ENCODE data around the gene TBCD.

Gene TBCD

DNA sequence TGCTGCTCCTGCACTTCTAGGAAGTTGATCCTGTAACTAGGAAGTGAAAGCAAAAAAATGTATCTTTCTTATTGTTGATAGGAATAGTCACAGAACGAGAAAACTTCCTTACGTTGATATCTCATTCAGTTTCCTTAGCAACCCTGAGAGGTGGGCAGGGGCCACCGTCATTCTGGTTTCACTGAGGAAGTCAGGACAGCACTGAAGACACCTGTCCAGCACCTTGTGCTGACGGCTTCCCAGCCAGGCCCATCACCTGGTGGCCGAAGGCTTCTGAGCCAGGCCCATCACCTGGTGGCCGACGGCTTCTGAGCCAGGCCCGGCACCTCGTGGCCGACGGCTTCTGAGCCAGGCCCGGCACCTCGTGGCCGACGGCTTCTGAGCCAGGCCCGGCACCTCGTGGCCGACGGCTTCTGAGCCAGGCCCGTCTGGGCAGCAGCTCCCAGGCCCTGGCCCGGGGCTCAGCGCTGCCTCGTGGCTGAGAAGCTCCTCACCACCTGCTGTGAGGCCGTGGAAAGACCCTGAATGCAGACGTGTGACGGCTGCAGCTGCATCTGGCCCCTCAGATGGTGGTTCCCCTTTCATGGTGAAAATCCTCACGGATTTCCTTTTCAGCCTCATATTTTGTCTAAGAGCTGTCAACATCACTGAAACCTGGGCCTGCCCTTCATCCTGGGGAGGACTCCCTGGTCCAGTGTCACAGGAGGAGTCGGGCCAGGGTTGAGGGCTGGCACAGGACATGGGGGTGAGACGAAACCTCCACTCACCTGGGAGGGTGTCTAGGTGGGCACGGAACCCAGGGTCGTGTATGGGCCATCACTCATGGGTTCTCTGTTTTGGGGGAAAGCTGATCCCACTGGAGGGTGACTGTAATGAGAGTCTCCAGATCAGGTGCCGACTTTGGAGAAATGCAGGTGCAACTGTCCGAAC, 121.0 kb downstream of the TBCD start:
- DNase-seq: no peak

DNA sequence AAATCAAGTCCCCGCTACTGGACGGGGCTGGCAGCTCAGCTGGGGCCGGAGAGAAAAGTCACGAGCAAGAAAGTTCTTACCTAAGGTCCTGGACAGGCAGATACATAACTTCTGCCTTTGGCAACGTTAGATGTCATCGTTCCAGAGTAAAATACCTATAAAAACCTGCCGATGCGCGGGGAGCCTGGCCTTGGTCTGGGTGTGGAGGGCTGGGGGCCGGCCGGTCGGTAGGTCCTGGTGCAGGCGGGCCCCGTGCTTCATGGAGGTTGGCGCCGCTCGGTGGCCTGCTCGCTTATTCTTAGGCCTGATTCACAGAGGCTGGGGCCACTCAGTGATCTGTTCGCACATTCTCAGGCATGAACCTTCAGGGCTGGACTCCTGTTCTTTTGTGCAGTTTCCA, 121.7 kb downstream of the TBCD start:
- no peak for DNase-seq

DNA sequence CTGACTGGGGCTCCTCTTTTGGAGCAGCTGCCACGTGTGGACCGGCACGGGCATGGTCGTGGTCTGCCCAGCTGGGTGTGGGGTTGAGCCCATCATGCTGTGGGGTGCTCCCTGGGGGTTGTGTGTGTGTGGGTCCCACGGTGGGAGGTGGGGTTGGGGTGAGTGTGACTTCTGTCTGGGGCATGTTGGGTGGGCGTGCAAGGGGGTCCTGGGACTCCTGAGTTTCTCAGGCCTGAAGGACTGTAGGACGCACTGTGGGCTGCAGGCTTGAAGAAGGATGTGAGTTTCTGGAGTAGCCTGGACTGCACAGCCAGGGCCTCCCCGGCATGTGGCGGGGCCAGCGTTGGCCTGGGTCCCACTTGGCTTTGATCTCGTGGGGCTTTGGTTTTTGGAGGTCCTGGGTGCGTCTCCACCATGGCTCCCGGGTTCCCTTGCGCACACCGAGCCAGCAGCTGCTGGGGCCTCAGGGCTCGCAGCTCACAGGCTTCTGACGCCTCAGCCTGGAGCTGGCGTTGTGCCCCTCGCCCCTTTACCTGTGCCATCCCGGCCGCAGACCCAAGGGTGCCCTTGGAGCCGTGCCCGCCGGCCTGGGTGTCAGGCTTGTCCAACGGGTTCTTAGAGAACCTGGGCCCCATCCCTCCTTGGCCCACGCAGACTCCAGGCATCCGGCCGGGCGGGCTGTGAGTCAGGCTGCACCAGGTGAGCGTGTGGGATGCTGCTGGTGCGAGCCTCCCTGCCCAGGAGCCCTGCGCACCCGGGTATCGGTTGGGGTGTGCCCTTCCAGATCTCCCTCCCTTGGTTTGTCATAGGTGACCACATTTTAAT, 122.4 kb downstream of the TBCD start:
- no peak for DNase-seq

DNA sequence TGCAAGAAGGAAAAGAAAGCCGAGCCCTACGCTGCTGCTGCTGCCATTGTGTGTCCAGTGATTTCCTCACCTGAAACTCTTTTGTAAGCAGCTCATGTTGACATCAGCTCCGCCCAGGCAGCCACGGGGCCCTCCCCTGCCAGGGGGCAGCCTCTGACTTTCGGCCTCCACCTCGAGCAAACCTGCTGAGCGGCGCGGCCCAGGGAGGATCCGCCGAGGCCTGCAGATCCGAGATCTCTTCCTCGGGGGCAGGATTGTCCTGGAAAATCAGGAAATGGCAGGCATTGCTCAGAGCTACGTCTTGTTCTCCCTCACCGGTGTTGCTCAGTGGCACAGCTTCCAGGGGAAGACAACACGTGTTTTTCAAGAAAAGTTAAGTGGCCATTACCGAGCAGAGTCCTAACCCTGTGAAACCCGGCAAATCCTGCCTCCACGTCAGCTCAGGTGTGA, 123.6 kb downstream of the TBCD start:
- DNase-seq: no peak

DNA sequence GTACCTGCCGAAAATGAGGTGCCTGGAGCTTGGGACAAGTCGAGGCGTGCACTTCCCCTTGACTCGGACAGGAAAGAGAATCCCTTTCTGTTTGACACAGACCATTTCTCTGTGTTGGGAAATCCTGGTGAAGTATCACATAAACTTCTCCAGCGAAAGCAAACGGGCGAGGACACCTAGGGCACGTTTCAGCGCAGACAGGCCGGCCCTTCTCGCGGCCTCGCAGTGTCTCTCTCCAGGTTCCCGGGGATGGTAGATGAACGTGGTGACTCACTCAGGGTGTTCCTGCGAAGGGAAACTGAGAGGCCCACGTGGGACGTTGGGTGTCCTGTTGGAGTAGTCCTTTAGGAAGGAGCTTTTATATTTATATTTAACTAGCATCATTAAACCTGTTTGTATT, 124.3 kb downstream of the TBCD start:
- no peak for DNase-seq

DNA sequence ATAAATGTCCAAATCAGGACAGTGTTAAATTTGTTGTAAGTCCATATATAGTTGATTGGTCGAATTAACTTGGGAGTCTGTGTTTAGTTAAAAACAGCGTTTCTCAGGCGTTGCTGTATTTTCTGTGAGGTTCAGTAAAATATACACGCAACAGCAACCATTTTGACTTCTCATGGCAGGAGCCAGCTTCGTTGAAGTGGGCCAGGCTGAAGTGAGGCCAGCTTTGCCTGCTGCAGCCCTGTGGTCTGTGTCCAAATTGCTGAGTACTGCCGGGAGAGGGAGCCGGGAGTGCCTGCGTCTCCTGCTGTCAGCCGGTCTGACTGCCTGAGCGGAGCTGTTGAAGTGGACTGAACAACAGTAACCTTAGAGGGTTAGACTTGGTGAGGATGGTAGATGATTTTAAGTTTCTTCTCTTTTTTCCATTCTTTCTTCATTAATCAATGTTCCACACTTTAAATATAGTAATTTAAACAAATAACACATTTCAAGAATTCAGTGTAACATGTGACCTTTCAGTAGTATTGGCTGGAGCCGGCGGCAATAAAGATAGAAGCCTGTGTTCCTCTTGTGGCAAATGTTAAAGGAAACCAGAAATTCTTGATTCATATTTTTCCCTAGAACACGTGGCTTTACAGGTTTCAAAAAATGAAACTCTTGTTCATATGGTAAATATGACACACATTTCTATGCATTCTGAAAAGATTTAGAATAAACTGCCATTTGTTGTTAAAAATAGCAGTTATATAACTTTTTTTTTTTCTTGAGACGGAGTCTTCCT, 124.9 kb downstream of the TBCD start:
- no peak for DNase-seq

DNA sequence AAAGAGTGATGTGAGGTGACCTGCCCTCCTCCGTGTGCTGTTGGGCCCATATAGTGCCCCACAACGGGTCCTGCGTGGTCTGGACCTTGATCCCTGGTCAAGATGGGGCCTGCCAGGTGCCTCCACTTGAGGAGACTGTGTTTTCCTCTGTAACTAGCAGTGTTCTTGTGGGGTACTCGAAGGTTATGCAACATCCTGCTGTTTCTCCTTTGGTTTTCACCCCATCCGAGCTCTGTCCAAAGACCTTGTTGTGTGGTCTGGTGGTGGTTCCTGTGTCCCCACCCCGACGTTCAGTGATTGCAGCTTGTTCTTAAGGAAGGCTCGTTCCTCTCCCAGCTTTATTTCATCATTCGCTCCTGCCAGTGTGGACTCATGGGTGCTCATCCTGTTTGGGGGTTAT, 126.7 kb downstream of the TBCD start:
- no peak for DNase-seq

DNA sequence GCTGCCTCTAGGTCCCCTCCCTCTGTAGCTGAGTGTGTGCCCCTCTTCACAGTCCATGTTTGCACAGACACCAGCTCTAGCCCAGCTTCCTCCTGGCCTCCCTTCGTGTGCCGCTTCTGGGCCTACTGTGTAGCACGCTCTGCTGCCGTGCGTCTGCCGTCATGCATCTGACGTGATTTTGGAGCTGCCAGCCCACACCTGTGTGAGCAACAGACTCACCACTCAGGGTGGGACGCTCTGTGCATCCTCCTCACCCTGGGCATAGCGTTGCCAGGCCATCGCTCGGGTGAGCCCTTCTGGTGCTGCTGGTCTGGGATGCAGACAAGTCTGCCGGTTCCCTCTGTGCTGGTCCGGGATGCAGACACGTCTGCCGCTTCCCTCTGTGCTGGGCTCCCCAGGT, 127.4 kb downstream of the TBCD start:
- no peak for DNase-seq

DNA sequence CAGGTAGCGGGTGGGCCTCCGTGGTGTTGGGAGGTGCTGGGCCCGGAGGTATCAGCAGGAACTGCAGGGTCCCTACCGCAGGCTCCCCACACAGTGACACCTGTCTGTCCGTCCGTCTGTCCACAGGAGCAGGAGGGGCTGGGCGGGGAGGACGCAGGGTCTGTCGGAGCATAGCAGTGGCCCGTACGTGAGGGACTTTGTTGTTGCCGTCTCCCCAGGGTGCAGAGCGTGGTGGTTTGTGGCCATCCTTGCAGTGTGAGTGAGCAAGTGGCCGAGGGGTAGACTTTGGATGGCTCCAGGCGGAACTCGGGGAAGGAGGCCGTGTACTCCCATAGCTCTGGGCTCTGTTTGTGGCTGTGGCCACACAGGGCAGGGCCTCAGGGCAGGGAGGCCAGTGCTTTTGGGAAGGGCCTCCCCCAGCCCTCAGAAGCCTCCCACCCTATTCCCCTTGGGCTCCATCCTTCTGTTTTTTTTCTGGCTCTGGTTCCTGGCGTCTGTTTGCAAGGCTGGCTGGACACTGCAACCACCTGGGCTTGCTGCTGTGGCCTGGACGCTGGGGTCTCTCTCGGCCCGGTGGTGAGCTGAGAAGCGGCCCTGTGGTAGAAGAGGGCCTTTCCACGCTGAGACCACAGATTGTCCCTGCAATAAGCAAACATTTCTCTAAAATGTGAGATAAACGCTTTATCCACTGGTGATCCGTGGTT, 128.9 kb downstream of the TBCD start:
- DNase-seq: no peak

DNA sequence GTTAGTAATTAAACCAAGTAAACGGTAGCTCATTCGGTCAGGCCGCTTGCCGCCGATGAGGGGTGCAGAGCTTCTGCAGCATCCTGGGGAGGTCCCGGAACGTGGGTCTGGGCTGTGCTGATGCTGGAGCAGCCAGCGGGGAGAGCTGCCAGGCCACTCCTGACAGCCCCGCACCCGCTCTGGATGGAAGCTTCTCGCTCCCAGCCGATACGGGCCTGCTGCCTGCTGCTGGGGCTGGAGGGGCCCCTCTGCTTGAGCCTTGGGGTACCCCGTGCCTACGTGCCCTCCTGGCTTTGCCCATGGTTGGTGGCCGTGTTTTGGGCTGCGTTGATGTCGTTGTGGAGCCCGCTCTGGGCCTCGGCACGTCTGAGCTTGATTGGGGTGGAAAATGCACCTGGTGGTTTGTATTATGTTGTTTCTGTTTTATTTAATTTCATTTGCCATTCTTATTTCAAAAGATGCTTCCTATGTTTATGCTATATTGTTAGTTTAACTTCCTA, 129.5 kb downstream of the TBCD start:
- DNase-seq: no peak

DNA sequence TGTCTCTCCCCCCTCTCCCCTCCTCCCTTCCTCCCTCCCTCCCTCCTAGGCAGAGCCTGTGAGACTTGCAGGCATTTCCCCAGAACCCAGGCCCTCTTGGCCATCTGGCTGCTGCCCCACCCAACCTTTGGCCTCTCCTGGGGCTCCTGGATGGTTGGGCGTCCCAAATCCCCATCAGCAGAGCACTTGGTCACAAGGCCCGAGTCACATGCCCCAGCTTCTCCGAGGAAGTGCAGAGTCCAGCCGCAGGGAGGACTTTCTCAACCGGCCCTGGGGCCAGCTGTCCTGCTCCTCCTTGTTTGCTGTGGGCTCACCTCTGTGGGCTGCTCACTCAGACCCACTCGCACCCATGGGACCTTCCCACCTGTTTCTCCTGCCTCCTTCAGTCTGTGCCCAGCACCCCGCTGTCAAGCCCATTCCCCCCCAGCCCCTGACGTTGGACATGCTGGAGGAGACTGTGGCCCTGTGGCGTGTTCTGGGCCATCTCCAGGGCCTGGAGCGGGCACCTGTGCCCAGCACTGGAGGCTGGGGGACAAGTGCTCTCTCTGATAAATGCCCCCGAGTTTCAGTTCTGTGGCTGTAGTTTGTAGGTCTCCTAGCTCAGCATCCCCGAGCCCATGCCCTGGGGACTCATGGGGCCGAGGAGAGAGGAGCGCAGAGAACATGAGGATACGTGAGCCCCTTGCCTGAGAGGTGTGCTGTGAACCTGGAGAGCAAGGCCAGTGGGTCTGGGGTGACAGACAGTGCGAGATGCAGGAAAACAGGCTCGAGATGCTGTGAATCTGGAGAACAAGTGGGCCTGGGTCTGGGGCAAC, 130.2 kb downstream of the TBCD start:
- DNase-seq: no peak

DNA sequence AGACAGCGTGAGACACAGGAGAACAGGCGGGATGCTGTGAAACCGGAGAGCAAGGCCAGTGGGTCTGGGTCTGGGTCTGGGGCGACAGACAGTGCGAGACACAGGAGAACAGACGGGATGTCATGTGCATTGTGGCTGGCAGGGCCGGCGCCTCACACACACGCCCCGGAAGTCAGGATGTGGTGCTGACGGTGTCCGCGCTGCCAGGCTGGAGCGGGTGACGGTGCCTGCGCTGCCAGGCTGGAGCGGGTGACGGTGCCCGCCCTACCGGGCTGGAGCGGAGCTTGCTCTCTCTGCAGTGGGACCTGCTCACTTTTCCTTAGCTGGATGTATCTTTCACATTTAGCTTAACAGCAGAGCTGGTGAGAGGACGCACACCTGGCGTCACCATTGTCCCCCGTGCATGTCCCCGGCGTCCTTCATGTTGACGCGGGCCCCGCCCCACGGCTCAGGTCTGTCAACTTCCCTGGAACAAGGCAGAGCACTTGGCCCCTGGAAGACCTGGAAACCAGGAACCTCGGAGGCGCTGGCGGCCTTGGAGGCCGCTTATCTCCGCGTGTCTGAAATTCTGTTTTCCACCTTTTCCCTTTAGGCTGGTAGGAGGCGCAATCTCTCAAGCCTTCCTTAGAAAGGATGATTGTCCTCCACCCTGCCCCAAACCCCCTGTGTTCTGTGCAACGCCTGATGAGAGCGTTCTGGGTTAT, 131.0 kb downstream of the TBCD start:
- peak; percentile 85 for DNase-seq

DNA sequence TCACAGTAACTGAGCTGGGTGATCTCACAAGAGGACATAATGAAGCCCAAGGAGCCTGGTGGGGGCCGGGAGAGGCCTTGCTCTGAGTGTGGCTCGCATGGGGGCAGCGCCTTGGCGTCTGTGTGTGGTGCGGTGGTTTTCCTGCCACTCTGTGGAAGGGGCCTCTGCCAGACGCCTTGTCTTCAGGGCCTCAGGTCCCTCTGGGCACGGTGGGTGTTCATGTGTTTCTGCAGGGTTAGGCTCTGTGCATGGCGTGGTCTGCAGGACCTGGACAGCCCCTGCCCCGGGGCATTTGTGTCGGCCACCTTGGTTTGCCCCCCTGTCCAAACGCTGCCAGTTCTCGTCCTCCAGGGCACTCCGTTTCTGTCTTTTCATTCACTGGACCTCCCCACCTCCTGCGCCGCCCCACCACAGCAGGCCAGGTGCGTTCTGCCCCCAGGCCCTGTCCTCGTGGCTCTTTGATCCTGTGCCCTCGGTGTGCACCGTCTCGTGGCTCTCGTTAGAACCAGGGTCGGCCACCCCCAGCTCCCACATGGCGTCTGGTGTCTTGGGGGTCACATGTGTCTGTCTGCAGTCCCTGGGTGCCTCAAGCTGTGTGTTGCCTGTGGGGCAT, 131.7 kb downstream of the TBCD start:
- no peak for DNase-seq

DNA sequence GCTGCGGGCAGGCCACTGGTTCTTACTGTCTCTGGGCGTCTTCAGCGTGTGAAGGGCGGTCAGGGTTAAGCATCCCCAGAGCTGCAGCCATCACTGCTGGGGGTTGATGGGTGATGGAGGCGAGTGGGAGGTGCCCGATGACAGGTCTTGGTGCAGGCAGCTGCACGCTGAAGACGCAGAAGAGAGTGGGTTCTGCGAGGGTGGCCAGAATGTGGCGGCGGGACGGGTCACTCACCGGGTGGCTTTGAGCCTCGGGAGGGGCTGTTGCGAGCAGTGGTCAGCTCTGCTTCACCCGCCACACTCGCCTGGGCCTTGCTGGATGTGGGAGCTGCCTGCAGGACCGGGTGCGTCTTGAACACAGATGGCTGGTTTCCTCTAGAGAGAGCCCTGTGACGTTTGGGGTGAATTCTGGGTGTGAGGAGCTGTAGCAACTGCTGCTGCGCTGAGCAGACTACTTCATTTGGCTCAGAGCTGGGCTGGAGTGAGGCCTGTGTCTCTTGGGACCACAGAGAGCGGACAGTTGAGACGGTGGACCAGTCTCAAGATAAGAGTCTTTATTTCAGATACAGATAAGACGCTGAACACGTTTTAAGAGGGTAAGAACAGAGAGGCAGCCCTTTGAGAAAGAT, 132.6 kb downstream of the TBCD start:
- DNase-seq: no peak

DNA sequence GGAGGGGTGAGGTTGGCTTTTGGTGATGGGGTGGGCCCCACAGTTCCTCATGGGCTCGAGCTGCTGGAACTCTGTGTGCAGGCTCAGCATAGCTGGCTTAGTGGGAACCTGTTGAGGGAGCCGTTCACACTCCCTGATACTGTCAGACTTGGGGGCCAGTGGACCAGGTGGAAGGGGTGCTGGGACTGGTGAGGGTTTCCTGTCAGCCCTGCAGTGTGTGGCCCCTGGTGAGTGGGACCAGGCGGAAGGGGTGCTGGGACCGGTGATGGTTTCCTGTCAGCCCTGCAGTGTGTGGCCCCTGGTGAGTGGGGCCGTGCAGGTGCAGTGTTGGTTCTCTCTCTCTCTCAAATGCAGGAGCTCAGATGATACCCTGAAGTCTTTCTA, 133.1 kb downstream of the TBCD start:
- DNase-seq: peak; percentile 59

DNA sequence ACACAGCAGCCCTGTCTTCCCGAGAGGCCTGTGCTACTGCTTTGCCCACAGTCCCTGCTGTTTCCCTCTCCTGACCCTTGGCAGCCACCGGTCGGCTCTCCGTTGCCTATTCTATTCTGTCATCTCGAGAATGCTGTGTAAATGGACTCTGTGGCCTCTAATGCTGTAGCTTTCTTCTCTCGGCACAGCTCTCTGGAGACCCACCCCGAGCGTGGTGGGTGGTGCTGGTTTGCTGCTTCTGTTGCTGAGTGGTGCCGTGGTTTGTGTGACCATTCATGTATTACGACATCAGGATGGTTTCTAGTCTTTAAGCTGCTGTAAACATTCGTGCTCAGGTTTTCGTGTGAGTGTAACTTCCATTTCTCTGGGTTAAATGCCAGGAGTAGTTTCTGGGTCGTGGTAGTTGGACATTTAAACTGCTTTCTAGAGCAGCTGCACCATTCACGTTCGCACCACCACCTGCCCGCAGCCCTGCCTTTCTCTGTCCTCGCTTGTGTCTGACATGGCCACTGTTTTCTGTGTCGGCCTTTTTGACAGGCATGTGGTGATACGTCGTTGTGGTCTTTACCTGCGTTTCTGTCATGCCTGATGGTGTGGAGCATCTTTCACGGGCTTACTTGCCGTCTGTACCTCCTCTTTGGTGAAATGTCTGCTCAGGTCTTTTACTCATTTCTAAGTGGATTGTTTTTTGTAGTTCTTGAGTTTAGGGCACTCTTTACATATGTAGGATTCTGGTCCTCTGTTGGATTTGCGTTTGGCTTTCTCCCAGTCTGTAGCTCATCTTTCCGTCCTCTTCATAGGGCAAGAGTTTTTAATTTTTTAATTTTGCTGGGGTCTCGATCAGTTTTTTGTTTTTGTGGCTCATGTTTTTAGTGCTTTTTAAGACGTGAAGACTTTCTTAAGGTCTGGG, 135.6 kb downstream of the TBCD start:
- DNase-seq: no peak

DNA sequence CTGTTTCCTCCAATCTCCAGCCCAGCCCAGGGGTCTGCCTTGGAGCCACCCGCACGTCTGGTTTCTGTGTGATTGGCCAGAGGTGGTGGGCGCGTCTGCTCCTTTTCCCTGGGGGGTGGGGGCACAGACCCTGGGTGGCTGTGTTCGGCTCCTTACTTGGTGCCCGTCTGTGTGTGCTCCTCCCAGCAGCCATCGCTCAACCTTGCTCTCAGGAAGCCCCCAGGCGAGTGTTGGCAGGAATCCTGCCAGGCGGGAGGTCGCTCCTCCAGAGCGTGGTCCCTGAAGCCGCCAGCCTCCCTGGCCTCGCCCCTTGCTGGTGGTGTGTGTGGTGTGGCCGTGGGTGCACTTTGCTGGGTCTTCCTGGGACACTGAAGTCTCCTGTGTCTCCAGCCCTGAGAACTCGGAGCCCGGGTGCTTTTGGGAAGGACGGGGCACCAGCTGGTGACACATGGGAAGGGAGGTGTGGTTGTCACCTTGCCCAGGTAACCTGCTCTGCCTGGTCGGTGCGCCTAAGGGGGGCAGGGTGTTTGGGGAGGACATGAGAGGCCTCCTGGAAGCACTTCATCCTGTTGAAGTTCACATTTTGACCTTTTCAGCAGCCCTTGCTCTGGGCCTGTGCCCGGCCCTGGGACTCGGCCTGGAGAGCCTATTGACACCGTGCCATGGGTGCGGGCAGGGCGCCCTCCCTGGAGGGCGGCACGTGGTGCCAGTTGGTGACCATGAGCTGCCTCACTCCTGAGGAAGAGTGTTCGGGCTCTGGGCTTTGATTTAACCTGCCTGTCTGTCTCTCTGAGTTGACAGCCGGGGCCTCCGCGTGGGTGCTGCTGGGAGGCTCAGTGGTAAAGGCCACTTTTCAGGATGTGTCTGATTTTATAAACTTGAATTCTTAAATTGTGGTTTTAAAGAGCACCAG, 137.0 kb downstream of the TBCD start:
- DNase-seq: no peak
